GM18873 (cell line): ENCODE results near the gene MCUB.
A peak's percentile ranks its signal among the peaks of the same experiment; 100 is the strongest.
"Not testable (repeated sequence)": the region's sequence is repeated elsewhere in the genome, so short reads cannot be mapped to it uniquely, and the experiment has no call there.

Source experiments
- ATAC-seq: cut with Tn5 transposase; IDR thresholded peaks from one replicate; pipeline ENCODE4 v1.9.1; 2021; ENCODE audit warnings: mild to moderate bottlenecking, moderate library complexity, moderate number of reproducible peaks; ENCODE audit not compliant: unreplicated experiment, low FRiP score

MCUB gene

DNA sequence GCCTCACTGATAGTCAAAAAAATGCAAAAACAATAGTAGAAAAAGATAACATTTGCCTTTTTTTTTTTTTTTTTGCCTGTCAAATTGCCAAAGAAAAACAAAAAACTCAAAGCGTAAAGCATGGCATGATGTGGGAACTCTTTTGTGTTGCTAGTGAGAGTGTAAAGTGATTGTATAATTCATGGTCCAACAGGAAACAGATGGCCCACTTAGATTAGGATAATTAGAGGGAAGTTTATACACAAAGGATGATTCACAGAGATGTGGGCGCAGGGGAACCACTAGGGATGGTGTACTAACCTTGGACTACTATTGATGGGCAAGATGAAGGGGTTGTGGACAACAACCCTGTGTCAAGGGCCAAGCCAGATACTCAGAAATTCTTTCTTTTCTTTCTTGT, 16.4 kb downstream of the MCUB start:
- ATAC-seq: no peak

DNA sequence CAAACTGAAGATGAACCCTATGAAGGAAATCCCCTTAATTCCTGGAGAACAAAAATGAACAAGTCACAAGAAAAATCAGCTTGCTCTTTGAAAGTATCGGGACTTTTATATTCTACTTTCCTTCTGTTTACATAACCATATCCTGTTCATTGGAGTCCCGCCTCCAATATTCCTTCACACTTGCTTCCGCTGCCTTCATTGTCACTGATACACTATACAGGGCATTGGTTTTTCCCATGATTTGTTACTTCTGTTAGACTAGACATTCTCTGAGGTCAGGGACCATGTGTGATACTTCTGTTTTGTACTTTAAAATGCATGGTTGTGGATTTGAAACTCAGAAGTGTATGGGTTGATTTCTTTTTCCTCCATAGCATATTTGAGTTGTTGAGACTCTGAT, 18.8 kb downstream of the MCUB start:
- ATAC-seq: no peak

DNA sequence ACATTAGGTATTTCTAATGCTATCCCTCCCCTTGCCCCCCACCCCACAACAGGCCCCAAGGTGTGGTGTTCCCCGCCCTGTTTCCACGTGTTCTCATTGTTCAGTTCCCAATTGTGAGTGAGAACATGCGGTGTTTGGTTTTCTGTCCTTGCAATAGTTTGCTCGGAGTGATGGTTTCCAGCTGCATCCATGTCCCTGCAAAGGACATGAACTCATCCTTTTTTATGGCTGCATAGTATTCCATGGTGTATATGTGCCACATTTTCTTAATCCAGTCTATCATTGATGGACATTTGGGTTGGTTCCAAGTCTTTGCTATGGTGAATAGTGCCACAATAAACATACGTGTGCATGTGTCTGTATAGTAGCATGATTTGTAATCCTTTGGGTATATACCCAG, 20.0 kb downstream of the MCUB start:
- ATAC-seq: not testable (repeated sequence)

DNA sequence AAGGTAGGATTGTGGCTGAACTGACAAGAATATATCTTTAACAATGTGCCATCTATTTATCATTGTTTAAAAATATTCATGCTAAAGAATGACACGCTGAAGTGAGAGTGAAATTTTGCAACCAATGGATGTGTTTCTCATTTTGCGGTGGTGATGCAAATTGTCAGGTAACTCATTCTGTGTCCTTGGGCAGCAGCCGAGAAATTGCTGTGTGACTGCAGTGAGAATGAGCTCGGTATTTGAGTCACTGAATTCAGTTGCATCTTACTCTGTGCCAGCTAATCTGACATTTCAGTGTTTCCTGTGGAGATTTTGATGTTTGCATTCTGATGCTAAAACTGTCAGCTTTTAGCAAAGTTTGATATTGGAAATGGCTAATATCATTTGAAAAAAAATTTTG, 28.1 kb downstream of the MCUB start:
- peak; percentile 99 for ATAC-seq

DNA sequence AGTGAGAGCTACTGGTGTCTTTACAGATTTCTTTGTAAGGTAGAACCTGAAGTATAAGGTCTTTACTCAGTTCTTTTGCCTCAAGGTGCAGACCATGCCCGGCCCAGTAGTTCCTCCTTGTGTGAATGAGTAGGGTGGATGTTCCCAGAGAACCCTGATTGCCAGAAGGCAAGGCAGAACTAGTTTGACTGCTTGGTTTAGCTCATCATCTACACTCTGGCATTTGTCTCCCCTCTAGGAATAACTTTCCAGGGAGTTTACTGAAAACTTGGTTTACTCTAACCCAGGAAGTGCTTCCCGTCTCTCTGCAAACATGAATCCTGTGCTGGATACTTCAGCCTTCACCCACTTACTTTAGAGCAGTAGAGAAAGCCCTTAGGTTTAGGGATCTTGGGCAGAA, 29.1 kb downstream of the MCUB start:
- no peak for ATAC-seq

DNA sequence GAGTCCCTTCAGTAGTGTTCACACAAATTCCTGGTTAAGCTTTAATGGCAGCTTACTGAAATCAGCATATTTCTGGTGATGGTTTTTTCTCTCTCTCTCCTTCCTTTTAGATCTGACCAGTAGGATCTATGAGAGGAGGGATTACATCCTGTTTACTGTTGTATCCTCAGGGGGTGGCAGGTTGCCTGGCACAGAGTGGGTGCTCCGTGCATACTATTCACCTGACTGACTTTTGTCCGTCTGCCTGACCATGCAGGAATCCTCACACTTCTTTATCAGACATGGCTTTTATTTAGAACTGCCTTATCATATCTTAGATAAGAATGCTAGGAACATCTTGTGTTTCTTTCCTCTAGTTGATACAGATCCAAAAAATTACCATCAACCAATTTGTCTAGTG, 29.6 kb downstream of the MCUB start:
- no peak for ATAC-seq

DNA sequence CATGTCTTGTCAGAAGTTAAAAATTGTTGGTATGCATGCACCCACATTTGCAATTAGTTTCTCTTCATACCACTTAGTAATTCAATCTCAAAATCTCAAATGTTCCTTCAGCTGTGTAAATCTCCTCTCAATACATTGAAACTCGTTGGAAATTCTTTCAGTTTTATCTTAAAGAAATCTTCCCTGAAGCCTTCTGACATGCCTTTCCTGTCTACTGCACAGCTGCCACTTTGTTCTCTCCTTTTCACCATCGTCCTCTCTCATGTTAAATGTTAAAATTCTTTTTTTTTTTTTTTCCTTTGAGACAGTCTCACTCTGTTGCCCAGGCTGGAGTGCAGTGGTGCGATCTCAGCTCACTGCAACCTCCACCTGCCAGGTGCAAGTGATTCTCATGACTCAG, 30.9 kb downstream of the MCUB start:
- ATAC-seq: no peak

DNA sequence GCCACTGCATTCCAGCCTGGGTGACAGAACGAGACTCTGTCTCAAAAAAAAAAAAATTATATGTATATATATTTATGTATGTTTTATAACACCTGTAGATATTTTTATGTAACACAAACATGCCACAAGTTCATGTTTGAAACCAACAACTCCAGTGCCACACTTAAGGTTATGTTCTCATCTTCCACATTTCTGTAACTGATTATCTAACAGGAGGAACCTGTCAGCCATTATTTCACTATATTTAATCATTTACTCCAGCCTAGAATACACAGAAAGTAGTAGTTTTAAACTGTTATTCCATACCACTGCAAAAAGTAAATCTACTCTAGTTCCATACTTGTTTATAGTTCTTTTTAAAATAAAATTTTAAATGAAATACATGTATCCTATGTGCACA, 32.3 kb downstream of the MCUB start:
- no peak for ATAC-seq

DNA sequence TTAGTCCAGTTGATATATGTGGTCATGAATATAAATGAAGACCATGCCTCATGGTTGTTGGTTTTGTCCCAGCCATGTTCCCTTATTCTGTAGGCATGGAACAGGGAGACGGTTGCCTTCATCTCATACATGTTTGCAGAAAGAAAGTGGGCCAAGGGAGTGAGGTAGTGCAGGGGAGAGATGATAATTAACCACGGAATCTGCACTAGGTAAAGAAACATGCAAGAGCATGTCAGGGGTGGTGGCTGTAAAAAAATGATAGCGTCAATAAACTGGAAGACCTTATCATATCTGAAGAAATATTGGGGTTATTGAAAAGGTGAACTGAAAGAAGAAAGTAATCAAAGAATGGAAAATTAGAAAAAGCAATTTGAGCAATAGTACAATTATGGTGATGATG, 35.1 kb downstream of the MCUB start:
- ATAC-seq: not testable (repeated sequence)

DNA sequence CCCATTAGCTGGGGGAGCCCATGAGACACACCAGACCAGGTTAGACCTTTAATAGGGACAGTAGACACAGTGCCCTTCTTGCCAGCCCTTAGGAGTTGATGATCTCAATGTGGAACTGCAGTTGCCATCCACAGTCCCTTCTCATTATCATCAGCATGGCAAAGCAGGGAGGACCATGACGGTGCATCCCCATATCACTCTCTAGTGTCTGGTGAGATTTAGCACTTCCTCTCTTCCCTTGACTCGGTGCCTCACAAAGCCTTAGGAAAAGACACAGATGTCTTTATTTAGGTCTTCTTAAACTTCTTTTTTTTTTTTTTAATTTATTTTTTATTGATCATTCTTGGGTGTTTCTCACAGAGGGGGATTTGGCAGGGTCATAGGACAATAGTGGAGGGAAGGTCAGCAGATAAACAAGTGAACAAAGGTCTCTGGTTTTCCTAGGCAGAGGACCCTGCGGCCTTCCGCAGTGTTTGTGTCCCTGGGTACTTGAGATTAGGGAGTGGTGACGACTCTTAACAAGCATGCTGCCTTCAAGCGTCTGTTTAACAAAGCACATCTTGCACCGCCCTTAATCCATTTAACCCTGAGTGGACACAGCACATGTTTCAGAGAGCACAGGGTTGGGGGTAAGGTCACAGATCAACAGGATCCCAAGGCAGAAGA, 36.5 kb downstream of the MCUB start:
- not testable (repeated sequence) for ATAC-seq

DNA sequence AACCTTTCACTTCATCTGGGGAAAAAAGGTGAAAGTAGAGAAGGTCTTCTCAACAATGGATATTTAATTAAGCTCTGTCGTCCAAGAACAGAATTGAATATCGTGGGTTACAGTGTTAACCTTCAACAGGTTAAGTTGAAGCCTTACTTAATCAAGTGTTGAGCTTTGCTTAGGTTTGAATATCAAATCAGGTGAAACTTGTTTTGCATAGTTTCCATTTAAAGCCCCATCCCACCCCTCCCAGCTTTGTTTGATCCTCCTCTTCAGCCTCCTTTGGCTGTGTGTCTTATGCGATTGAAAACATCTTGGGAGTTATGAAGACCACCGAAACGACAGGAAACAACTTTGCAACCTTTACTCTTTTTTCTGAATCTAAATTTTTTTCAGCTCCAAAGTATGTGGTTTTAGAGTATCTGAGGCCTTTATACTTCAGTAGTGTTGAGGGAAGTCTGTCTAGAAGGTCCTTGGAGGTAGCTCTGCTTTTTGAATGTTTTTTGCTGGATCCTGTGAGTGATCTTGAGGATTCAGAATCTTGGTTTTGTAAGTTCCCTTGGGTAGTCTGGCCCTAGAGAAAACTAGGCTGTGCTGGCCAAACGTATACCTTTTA, 39.1 kb downstream of the MCUB start:
- ATAC-seq: no peak

DNA sequence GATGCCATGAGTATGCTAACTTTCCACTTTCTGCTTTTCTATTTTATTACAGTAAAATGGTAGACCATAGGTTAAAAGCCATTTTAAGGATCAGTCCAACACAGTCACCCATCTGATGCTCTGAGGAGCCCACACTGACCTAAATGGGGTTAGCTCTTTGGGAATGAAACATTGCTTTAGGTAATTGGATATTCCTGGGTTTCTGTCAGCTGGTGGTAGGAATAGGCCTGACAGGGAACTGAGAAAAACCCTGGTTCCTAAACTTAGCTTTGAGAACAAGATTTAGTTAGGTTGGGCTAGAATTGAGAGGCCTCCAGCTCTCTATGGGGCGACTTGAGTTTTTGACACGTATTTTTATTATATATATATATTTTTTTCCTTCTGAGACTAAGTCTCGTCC, 40.4 kb downstream of the MCUB start:
- ATAC-seq: no peak

DNA sequence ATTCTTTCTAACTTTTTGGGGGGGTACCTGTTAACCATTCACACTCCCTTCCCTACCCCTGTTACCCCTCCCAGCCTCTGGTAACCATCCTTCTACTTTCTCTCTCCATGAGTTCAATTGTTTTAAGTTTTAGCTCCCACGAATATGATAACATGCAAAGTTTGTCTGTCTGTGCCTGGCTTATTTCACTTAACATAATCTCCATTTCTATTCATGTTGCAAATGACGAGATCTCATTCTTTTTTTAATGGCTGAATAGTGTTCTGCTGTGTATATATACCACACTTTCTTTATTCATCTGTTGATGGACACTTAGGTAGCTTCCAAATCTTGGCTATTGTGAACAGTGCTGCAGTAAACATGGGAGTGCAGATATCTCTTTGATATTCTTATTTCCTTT, 41.3 kb downstream of the MCUB start:
- no peak for ATAC-seq

DNA sequence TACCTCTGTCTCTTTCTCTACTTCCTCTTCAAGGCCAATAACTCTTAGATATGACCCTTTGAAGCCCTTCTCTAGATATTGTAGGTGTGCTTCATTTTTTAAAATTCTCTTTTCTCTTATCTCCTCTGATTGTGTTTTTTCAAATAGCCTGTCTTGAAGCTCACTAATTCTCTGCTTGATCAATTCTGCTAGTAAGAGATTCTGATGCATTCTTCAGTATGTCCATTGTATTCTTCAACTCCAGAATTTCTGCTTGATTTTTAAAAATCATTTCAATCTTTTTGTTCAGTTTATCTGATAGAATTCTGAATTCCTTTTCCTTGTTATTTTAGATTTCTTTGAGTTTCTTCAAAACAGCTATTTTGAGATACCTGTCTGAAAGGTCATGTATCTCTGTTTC, 47.9 kb downstream of the MCUB start:
- no peak for ATAC-seq

DNA sequence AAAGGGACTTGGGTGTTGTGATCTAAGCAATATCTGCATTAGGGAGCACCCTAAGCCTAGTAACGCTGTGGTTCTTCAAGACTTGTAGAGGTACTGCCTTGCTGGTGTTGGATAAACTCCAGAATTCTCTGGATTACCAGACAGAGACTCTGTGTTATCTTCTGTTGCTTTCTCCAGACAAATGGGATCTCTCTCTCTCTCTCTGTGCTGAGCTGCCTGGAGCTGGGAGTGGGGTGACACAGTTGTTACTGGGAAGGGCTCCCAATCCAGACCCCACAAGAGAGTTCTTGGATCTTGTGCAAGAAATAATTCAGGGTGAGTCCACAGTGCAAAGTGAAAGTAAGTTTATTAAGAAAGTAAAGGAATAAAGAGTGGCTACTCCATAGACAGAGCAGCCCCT, 48.8 kb downstream of the MCUB start:
- ATAC-seq: no peak

DNA sequence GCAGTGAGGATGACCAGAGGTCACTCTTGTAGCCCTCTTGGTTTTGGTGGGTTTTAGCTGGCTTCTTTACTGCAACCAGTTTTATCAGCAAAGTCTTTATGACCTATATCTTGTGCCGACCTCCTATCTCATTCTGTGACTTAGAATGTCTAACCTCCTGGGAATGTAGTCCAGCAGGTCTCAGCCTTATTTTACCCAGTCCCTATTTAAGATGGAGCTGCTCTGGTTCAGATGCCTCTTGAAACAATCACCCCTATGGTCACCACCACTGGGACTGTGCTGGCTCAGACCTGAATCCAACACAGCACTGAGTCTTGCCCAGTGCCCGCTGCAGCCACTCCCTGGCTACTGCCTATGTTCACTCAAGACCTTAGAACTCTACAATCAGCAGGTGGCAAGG, 49.4 kb downstream of the MCUB start:
- ATAC-seq: no peak

DNA sequence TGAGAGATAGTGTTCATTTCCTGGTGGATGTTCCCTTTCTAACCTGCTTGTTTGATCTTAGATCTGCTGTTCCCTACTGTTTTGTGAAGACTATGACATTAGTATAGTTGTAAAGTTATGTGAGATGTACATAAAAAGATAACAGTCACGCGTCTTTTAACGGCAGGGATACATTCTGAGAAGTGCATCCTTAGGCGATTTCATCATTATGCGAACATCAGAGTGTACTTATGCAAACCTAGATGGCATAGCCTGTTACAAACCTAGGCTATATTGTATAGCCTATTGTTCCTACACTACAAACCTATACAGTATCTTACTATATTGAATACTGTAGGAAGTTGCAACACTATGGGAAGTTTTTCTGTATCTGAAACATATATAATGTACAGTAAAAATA, 50.4 kb downstream of the MCUB start:
- ATAC-seq: no peak

DNA sequence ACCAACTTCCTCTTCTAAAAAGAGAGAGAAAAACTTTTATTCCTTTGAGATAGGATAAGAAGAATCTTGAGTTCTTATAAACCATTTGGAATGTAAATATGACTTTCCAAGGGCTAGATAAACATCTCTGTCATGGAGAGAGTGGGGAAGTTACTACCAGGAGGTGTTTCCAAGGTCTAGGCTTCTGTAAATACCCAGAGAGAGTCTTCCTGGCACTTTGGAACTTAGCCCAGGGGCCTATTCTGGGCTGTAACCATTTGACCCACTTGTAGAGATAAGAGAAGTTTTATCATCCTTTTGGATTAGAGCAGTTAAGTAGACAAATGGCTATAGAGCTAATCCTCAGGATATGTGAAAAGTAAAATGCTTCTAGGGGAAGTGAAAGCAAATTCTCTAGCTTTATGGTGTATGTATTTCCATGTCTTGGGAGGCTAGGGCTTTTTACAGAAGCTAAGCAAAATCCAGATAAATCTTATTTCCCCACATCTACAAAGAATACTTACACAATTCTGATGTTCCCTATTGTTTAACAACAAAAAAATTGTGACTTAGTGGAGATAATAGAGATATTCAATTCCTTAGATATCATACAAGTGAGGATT, 51.1 kb downstream of the MCUB start:
- ATAC-seq: no peak

DNA sequence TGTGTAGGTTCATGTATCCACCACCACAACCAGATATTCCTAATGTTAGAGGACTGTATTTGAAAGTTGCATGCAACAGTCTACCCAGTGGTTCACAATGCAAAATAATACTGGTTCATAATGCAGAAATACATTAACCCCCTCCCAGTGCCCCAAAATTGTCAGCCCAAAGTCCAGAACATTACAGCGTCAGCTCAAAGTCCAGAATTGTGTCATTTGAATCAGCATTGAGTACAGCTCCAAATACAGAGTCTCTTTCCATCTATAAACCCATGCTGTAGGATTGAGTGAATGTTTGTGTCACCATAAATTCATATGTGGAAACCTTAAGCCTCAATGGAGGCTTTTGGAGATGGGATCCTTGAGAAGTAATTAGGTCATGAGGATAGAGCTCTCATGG, 54.0 kb downstream of the MCUB start:
- ATAC-seq: no peak

DNA sequence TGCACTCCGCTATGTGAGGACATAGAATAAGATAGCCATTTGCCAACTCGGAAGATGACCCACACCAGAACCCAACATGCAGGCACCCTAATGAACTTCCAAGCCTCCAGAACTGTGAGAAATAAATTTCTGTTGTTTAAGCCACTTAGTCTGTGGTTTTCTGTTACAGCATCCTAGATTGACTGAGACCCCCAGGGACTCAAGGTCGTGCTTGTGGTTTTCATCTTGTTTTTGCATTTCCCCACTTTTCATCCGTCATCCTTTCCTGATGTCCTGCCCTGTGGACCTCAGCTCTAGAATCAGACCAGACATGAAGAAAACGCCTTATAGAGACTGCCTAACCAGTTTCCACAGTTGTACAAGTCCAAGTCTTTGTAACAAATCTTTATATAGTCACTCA, 54.4 kb downstream of the MCUB start:
- ATAC-seq: no peak

DNA sequence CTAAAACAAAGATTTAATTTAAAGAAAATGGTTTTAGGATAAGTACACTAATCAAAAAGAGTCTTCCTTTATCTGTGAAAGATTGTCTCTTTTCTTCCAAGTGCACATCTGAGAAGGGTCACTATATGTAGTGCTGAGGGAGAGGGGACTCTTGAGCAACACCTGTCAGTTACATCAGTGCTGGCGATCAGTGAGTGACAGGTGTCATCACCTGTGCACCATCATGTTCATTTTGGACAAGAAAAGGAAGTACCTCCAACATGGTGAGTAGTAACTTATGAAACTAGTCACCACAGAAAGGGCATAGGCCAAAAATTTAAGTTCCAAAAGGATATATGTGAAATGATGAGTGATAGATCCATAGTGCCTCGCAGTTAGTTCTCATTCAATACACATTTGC, 55.7 kb downstream of the MCUB start:
- no peak for ATAC-seq

DNA sequence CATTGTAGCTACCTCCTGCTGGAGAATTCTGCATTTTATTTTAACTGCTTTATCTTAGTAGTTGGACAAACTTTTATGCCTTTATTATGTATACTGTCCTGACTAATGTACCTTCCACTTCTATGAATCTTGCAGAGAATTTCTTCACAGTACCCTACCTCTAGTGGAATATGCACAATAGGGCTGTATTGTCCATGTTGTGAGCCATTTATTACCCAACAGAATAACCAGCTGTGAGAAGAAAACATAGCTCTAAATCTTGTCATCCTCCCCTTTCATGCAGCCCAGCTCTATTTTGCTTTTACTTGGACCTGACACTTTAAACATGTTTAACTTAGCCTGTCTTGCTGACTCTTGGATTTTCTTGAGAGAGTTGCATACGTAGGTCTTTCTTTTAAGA, 56.2 kb downstream of the MCUB start:
- no peak for ATAC-seq
